Sigmoid colon (tissue), 4 donors: Measurements from ENCODE around the gene TUBA4B.

ENCODE experiments used
- POLR2A ChIP-seq, 2 donors: fragments of 450-650 bp; IDR thresholded peaks; one replicate each; pipeline ENCODE4 v1.6.1; 2016; ENCODE audit warnings: antibody characterized with exemption in 2 of 2, mild to moderate bottlenecking in 2 of 2, moderate library complexity in 2 of 2
- POLR2AphosphoS5 ChIP-seq, 4 donors: sonication (generic); formaldehyde crosslinking; IDR thresholded peaks; one replicate each; pipeline ENCODE4 v1.6.1; 2017; ENCODE audit warnings: antibody characterized with exemption in 4 of 4
- TF ChIP-seq, protein P1 (sequence below), 4 experiments: fragments of 450-650 bp in 3 of 4; fragments of 200-600 bp in 1 of 4; IDR thresholded peaks; one replicate each; pipeline ENCODE4 v1.5.1; 2016 to 2019; ENCODE audit warnings: antibody characterized with exemption in 4 of 4, mild to moderate bottlenecking in 3 of 4, moderate library complexity in 2 of 4

GRCh38 chr2:219249203-219249980 is 3.7 kb upstream of the TUBA4B start:
- TF ChIP-seq, protein P1, sequence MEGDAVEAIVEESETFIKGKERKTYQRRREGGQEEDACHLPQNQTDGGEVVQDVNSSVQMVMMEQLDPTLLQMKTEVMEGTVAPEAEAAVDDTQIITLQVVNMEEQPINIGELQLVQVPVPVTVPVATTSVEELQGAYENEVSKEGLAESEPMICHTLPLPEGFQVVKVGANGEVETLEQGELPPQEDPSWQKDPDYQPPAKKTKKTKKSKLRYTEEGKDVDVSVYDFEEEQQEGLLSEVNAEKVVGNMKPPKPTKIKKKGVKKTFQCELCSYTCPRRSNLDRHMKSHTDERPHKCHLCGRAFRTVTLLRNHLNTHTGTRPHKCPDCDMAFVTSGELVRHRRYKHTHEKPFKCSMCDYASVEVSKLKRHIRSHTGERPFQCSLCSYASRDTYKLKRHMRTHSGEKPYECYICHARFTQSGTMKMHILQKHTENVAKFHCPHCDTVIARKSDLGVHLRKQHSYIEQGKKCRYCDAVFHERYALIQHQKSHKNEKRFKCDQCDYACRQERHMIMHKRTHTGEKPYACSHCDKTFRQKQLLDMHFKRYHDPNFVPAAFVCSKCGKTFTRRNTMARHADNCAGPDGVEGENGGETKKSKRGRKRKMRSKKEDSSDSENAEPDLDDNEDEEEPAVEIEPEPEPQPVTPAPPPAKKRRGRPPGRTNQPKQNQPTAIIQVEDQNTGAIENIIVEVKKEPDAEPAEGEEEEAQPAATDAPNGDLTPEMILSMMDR (IDR thresholded peaks at IDR 0.05) = no peak
- TF ChIP-seq POLR2AphosphoS5 (IDR thresholded peaks at IDR 0.05) = peak; percentile 51 to 76 (median 68)
- TF ChIP-seq POLR2A (IDR thresholded peaks at IDR 0.05) = no peak
